ENCODE data around the gene AUTS2.

AUTS2 gene

GRCh38 chr7:70574970-70575799 is 976.9 kb downstream of the AUTS2 start:
- no peak for TF ChIP-seq POLR2A (IDR thresholded peaks at IDR 0.05; ENCODE audit: low read depth, low read length)
- FAIRE-seq = no peak
- DNase-seq (ENCODE audit: insufficient read length, low spot score) = no peak

DNA sequence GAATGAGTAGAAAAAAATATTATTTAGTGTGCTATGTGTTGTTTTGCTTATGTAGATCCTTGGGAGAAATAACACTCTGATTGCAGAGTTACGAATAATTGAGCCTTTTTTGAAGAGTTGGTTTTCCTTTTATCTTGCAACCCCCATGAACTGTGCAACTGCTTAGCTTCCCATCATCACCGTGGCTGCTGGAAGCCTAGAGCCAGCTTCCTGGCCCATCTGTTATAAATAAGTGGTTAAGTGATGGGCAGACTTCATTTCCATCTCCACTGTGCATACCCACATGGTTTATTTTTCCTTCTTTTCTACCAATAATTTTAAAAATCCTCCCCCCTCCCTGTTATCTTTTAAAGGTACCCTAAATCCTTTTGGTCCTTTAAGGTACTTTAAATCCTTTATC is 978.8 kb downstream of the AUTS2 start:
- TF ChIP-seq POU2F2 (IDR thresholded peaks at IDR 0.05; ENCODE audit: low read depth, low read length) (no peak), PAX5 (IDR thresholded peaks at IDR 0.05; ENCODE audit: insufficient read depth, low read length, severe bottlenecking) (no peak), POLR2A (IDR thresholded peaks at IDR 0.05; ENCODE audit: low read depth, low read length) (no peak), TAF1 (IDR thresholded peaks at IDR 0.05; ENCODE audit: low read depth, low read length) (no peak), POLR2AphosphoS5 (IDR thresholded peaks at IDR 0.05; ENCODE audit: low read depth, low read length) (no peak), SPI1 (IDR thresholded peaks at IDR 0.05; ENCODE audit: low read depth, low read length) (no peak)
- FAIRE-seq (no peak), DNase-seq (ENCODE audit: insufficient read length, low spot score) (no peak)

- FAIRE-seq (no peak), DNase-seq (ENCODE audit: insufficient read length, low spot score) (no peak)
- TF ChIP-seq POLR2A (IDR thresholded peaks at IDR 0.05; ENCODE audit: low read depth, low read length) (no peak), POLR2AphosphoS5 (IDR thresholded peaks at IDR 0.05; ENCODE audit: low read depth, low read length) (no peak), PAX5 (IDR thresholded peaks at IDR 0.05; ENCODE audit: insufficient read depth, low read length, severe bottlenecking) (no peak), SPI1 (IDR thresholded peaks at IDR 0.05; ENCODE audit: low read depth, low read length) (no peak), TAF1 (IDR thresholded peaks at IDR 0.05; ENCODE audit: low read depth, low read length) (no peak), POU2F2 (IDR thresholded peaks at IDR 0.05; ENCODE audit: low read depth, low read length) (no peak)
Measured at GRCh38 chr7:70578131-70578530, 979.9 kb downstream of the AUTS2 start.

DNA sequence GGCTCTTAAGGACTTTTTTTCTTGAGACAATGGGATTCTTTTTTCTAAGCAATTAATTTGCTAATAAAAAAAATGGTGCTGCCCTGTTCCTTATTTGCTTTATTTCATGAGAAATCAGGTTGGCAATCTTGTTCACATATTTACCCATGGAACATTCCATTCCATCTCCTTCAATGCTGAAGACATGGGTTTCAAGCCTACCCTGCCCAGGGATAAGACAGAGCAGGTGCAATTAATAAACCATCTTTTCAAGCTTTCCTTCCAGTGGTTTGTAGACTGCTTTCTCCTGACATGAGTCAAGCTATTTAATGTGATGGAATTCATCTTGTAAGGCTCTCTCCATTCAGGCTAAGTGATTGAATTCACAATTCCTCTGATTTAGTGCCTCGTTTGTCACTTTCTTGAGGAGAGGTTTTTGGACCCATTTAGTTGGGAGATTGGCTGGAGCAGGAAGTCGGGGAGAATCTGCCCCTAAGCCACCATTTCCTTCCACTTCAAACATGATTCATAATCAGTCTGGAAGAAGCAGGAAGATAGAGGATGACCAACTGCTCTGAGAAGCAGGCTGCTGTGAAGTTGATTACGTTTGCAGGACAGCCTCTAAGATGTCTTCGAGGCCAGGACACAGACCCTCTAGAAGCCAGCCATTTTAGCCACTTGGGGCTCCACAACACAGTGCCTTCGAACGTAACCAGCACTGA is 981.3 kb downstream of the AUTS2 start:
- TF ChIP-seq POLR2AphosphoS5 (IDR thresholded peaks at IDR 0.05; ENCODE audit: low read depth, low read length) (no peak), PAX5 (IDR thresholded peaks at IDR 0.05; ENCODE audit: insufficient read depth, low read length, severe bottlenecking) (no peak), POLR2A (IDR thresholded peaks at IDR 0.05; ENCODE audit: low read depth, low read length) (no peak), TAF1 (IDR thresholded peaks at IDR 0.05; ENCODE audit: low read depth, low read length) (no peak), SPI1 (IDR thresholded peaks at IDR 0.05; ENCODE audit: low read depth, low read length) (no peak), POU2F2 (IDR thresholded peaks at IDR 0.05; ENCODE audit: low read depth, low read length) (no peak)
- FAIRE-seq (no peak), DNase-seq (ENCODE audit: insufficient read length, low spot score) (no peak)

- no peak for DNase-seq (ENCODE audit: insufficient read length, low spot score)
- TF ChIP-seq PAX5 (IDR thresholded peaks at IDR 0.05; ENCODE audit: insufficient read depth, low read length, severe bottlenecking) (no peak), POU2F2 (IDR thresholded peaks at IDR 0.05; ENCODE audit: low read depth, low read length) (no peak), SPI1 (IDR thresholded peaks at IDR 0.05; ENCODE audit: low read depth, low read length) (no peak)
- no peak for FAIRE-seq
Measured at GRCh38 chr7:70580161-70580560, 981.9 kb downstream of the AUTS2 start.

DNA sequence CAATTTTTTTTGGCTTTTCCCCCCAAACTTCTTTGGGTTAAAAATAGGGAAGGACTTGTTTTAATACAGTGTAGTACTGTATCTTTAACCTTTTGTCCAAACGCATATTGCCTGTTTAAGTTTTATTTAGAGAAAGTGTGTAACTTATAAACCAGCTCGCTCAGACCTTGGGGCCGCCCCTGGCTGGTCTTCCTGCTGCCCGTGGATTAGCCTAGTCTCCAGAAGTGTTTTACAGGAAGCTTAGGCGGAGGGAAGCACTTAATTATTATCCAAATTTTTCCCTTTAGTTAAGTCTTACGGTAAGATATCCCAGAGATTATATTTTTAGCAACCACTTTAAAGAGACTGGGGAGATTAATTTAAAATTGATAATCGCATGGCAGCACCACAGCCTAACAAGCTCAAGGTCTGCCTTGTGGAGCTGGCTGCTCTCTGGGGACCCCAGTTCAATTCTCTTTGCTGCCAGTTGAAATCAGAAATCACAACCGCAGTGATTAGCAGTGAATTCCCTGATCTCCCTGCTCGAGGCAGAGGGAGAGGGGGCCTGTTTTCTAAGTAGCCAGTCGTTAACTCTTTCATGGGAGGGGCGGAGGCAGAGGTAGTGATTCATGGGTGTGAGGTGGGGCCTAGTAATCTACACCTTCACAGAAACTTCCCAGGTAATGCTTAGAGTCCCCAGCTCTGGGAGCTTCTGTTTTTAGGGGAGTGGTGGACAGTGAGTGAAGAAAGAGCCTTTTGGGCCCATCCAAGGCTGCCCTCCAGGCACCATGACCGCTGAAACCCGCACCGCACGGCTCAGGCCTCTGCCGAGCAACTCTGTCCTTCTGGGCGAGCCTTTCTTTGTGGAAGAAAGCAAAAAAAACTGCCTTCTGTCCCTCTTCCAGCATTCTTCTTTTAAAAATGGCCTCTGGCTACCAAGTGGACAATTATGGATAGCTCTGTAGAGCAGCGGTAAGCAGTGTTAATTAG is 984.9 kb downstream of the AUTS2 start:
- TF ChIP-seq TAF1 (IDR thresholded peaks at IDR 0.05; ENCODE audit: low read depth, low read length) (no peak), SPI1 (IDR thresholded peaks at IDR 0.05; ENCODE audit: low read depth, low read length) (no peak), POLR2AphosphoS5 (IDR thresholded peaks at IDR 0.05; ENCODE audit: low read depth, low read length) (no peak), PAX5 (IDR thresholded peaks at IDR 0.05; ENCODE audit: insufficient read depth, low read length, severe bottlenecking) (no peak), POU2F2 (IDR thresholded peaks at IDR 0.05; ENCODE audit: low read depth, low read length) (no peak), POLR2A (IDR thresholded peaks at IDR 0.05; ENCODE audit: low read depth, low read length) (no peak)
- no peak for FAIRE-seq
- DNase-seq (ENCODE audit: insufficient read length, low spot score) = no peak

- no peak for FAIRE-seq
- DNase-seq (ENCODE audit: insufficient read length, low spot score) = no peak
- TF ChIP-seq POLR2AphosphoS5 (IDR thresholded peaks at IDR 0.05; ENCODE audit: low read depth, low read length) (no peak), PAX5 (IDR thresholded peaks at IDR 0.05; ENCODE audit: insufficient read depth, low read length, severe bottlenecking) (no peak), TAF1 (IDR thresholded peaks at IDR 0.05; ENCODE audit: low read depth, low read length) (no peak), SPI1 (IDR thresholded peaks at IDR 0.05; ENCODE audit: low read depth, low read length) (no peak), POLR2A (IDR thresholded peaks at IDR 0.05; ENCODE audit: low read depth, low read length) (no peak), POU2F2 (IDR thresholded peaks at IDR 0.05; ENCODE audit: low read depth, low read length) (no peak)
Measured at GRCh38 chr7:70583965-70584883, 985.9 kb downstream of the AUTS2 start.

DNA sequence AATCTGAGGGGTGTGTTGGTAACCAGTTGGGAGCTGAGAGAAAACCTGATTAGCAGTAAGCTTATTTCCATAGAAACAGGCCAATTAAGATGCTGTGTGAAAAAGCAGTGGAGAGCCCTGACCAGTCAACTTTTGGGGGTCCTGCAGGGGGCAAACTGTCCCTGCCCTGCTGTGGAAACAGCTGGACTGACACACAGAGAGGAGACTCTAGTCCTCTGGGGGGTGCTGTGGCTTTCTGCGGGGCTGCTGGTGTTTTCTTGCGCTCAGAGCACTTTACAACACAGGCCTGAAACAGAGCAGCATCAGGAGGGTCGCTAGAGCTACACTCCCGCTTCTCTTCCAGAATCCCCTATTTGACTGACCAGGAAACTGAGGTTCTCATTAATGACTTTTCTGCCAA is 986.8 kb downstream of the AUTS2 start:
- FAIRE-seq (no peak), DNase-seq (ENCODE audit: insufficient read length, low spot score) (no peak)
- TF ChIP-seq SPI1 (IDR thresholded peaks at IDR 0.05; ENCODE audit: low read depth, low read length) (no peak), POLR2AphosphoS5 (IDR thresholded peaks at IDR 0.05; ENCODE audit: low read depth, low read length) (no peak), POLR2A (IDR thresholded peaks at IDR 0.05; ENCODE audit: low read depth, low read length) (no peak), PAX5 (IDR thresholded peaks at IDR 0.05; ENCODE audit: insufficient read depth, low read length, severe bottlenecking) (no peak), TAF1 (IDR thresholded peaks at IDR 0.05; ENCODE audit: low read depth, low read length) (no peak), POU2F2 (IDR thresholded peaks at IDR 0.05; ENCODE audit: low read depth, low read length) (no peak)

All from GM12891 (cell line).